KMS-11 (cell line): ENCODE data around the gene NTHL1.

ENCODE experiments used
- H2AFZ ChIP-seq: fragments of 200-600 bp; sonication (generic); 2 replicates; pipeline ENCODE4 v1.6.1; 2016; ENCODE audit warnings: antibody characterized with exemption, mixed run types, low read depth
- H3K27ac ChIP-seq: fragments of 200-600 bp; sonication (generic); 2 replicates; pipeline ENCODE4 v1.6.1; 2016; ENCODE audit warnings: mild to moderate bottlenecking, mixed run types
- H3K27me3 ChIP-seq: fragments of 200-600 bp; sonication (generic); 2 replicates; pipeline ENCODE4 v1.6.1; 2017; ENCODE audit warnings: mild to moderate bottlenecking, low read depth, mixed run types, moderate library complexity; ENCODE audit not compliant: insufficient read depth
- H3K36me3 ChIP-seq: fragments of 200-600 bp; sonication (generic); 2 replicates; pipeline ENCODE4 v1.6.1; 2017; ENCODE audit warnings: mild to moderate bottlenecking, mixed run types; ENCODE audit not compliant: insufficient read depth
- H3K4me1 ChIP-seq: fragments of 200-600 bp; sonication (generic); 2 replicates; pipeline ENCODE4 v1.6.1; 2016; ENCODE audit warnings: mild to moderate bottlenecking, low read depth, mixed run types; ENCODE audit not compliant: poor library complexity, severe bottlenecking
- H3K4me2 ChIP-seq: fragments of 200-600 bp; sonication (generic); 2 replicates; pipeline ENCODE4 v1.7.0; 2016; ENCODE audit warnings: mild to moderate bottlenecking, mixed run types
- H3K4me3 ChIP-seq: fragments of 200-600 bp; sonication (generic); IDR thresholded peaks from 2 replicates; pipeline ENCODE4 v1.6.1; 2017; ENCODE audit warnings: low read depth, low read length, mixed read lengths; ENCODE audit not compliant: insufficient read depth
- H3K79me2 ChIP-seq: fragments of 200-600 bp; sonication (generic); 2 replicates; pipeline ENCODE4 v1.6.1; 2016; ENCODE audit warnings: low read depth, mixed run types; ENCODE audit not compliant: insufficient read depth
- H3K9ac ChIP-seq: fragments of 200-600 bp; sonication (generic); 2 replicates; pipeline ENCODE4 v1.6.1; 2016; ENCODE audit warnings: mild to moderate bottlenecking, mixed run types
- H4K20me1 ChIP-seq: fragments of 200-600 bp; sonication (generic); 2 replicates; pipeline ENCODE4 v1.6.1; 2016; ENCODE audit warnings: mild to moderate bottlenecking, mixed run types; ENCODE audit not compliant: insufficient read depth
- TF ChIP-seq, protein P1 (sequence below): fragments of 200-600 bp; sonication (generic); conservative IDR thresholded peaks from 2 replicates; pipeline ENCODE4 v1.6.1; 2017; ENCODE audit warnings: low read depth, mild to moderate bottlenecking, antibody characterized with exemption, low read length, moderate library complexity, mixed read lengths

The NTHL1 gene

DNA sequence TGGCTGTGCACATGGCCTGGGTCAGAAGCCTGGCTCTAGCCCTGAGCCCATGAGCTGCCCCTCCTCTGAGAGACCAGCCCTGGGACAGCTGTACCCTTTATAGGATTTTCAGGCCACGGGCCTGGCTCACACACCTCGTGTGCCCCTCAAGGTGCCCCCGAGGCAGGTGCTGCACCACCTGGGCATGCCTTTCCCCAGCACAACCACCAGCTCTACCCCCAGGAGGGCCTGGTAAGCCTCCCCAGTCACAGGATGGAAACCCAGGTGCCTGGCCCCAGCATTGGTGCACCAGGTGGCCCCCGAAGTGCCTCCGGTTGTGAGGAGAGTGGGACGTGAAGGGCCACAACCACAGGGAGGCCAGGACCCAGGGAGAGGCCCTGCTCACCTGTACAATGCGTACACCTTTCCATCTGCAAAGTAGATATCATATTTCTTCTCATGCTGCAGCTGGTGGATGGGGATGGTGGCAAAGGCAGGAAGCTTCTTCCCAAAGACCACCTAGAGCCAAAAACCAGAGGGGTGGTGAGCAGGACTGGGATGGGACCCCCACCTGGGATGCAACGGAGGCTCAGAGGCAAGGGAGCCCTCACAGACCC is 44.3 kb downstream of the NTHL1 start:
- no peak overlapping the region for H3K4me3 ChIP-seq
- peaks cover 16% of the 10 kb centered on the region for H3K4me1 ChIP-seq
- H3K4me2 ChIP-seq = no peak overlapping the region
- H3K27ac ChIP-seq = no peak overlapping the region
- H3K9ac ChIP-seq = no peak overlapping the region
- peaks cover 45% of the 10 kb centered on the region for H3K79me2 ChIP-seq
- H3K27me3 ChIP-seq = no peaks in the 10 kb centered on the region
- H2AFZ ChIP-seq = no peak overlapping the region
- no peaks in the 10 kb centered on the region for H3K36me3 ChIP-seq
- TF ChIP-seq, protein P1, sequence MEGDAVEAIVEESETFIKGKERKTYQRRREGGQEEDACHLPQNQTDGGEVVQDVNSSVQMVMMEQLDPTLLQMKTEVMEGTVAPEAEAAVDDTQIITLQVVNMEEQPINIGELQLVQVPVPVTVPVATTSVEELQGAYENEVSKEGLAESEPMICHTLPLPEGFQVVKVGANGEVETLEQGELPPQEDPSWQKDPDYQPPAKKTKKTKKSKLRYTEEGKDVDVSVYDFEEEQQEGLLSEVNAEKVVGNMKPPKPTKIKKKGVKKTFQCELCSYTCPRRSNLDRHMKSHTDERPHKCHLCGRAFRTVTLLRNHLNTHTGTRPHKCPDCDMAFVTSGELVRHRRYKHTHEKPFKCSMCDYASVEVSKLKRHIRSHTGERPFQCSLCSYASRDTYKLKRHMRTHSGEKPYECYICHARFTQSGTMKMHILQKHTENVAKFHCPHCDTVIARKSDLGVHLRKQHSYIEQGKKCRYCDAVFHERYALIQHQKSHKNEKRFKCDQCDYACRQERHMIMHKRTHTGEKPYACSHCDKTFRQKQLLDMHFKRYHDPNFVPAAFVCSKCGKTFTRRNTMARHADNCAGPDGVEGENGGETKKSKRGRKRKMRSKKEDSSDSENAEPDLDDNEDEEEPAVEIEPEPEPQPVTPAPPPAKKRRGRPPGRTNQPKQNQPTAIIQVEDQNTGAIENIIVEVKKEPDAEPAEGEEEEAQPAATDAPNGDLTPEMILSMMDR = no peak
- H4K20me1 ChIP-seq = peaks cover 12% of the 10 kb centered on the region

DNA sequence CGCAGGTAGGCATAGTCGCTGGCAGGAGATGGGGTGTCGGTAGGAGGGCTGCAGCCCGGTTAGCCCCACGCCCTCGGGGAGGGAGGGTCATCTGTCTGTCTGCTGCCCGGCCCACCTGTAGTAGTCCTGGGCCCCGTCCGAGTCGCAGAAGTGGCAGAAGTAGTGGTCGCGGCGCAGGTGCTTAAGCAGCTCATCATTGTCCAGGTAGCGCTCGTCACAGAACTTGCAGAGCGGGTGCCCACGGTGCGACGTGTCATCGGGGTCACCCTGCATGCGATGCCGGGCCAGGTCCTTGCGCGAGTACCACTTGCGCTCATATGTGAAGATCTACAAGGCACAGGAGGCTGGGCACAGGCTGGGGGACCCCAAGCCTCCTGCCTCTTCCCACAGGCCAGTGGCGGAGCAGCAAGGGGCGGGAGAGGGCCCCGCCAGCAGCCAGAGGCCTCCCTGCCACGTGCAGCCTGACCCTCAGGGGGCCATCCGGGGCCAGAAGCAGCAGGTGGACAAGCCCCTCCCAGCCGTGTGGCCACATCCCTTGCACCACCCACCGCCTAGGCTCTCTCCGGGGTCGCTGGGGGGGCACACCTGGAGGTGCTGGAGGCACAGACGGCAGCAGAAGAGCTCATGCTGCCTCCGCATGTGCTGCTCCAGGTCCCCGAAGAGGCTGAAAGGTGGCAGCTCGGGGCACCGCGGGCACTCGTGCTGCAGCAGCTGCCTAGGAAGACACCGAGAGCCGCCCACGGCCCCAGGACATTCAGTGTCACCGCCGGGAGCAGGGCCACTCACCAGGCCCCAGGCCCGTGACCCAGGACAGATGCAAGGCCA is 45.0 kb downstream of the NTHL1 start:
- TF ChIP-seq, protein P1 = no peak
- H3K79me2 ChIP-seq = peaks cover 38% of the 10 kb centered on the region
- no peaks in the 10 kb centered on the region for H3K36me3 ChIP-seq
- H3K27me3 ChIP-seq = no peaks in the 10 kb centered on the region
- no peak overlapping the region for H3K9ac ChIP-seq
- H3K4me1 ChIP-seq = peaks cover 8% of the 10 kb centered on the region
- no peak overlapping the region for H3K27ac ChIP-seq
- H2AFZ ChIP-seq = no peak overlapping the region
- no peak overlapping the region for H3K4me2 ChIP-seq
- peaks cover 5% of the 10 kb centered on the region; the same call in 1 of the 2 replicates for H4K20me1 ChIP-seq
- H3K4me3 ChIP-seq = no peak overlapping the region

DNA sequence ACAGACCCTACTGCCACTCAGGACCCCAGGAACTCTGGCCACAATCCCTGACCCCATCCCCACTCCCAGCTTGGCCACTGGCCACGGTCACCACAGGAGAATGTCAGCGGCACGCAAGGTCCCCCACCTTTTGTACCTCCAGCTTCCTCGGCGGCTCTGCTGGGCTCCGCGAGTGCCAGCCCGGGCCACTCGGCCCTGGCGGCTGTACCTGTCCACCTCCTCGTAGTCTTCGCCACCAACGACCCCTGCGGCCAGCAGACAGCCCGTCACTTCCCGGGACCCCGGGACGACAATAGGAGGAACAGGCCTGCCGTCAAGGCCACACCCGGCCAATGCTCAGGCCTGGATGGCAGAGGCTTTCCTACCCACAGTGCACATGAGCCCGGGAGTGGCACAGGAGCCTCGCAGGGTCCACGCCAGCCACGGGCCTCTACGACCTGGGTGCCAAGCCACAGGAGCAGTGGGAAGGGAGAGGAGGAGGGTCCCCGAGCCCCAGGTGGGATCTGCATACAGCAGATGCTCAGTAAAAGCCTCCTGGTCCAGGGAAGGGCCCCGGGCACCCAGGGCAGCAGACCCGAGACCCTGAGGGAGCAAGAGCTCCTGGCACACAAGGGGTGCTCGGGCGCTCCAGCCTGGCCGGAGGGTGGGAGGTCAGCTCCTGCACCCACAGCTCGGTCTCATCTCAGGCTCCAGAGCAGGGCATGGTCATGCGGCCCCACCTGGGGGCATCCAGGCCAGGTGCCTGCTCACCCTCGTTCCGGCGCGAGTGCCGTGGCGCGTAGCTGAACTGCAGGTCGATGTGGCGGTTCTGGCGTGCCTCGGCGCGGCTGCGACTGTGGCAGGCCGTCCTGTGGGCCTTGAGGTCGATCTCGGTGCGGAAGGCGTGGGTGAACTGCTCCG is 45.9 kb downstream of the NTHL1 start:
- Histone ChIP-seq H3K27me3 (no peaks in the 10 kb centered on the region), H3K36me3 (no peaks in the 10 kb centered on the region), H3K4me3 (no peak overlapping the region), H3K27ac (no peak overlapping the region), H4K20me1 (peaks cover 3% of the 10 kb centered on the region; the same call in 1 of the 2 replicates), H3K4me2 (no peak overlapping the region), H3K4me1 (no peaks in the 10 kb centered on the region), H3K79me2 (peaks cover 29% of the 10 kb centered on the region), H3K9ac (no peak overlapping the region), H2AFZ (no peak overlapping the region)
- TF ChIP-seq, protein P1 = no peak

DNA sequence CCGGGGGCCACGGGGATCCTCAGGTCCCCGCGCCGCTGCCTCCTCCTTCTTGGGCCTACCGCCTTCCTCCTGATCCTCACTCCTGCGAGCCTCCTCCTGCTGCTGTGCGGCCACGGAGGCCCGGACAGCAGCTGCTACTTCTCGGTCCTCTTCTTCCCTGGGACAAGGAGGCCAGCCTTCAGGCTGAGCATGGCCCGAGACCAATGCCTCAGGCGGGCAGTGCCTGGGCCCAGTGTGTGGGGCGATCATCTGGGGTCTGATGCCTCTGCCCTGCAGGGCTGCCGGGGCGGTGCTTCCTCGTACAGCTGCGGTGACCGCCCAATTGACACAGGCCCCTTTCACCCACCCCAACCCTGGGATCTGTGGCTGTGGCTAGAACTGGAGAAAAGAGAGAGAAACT is 46.6 kb downstream of the NTHL1 start:
- Histone ChIP-seq H2AFZ (no peak overlapping the region), H3K36me3 (no peaks in the 10 kb centered on the region), H3K27ac (no peak overlapping the region), H3K4me2 (no peak overlapping the region), H4K20me1 (peaks cover 3% of the 10 kb centered on the region; the same call in 1 of the 2 replicates), H3K27me3 (no peaks in the 10 kb centered on the region), H3K79me2 (peaks cover 23% of the 10 kb centered on the region), H3K9ac (no peak overlapping the region), H3K4me1 (no peaks in the 10 kb centered on the region), H3K4me3 (no peak overlapping the region)
- TF ChIP-seq, protein P1 = no peak
